ENCODE data around the gene KLHL41. TPM values are rescaled to one million over a fixed set of nuclear protein-coding genes. Genes with fewer than 3 reads are reported as not detected.

The KLHL41 gene
- total RNA-seq, 1 donor, result 0.43 TPM

GRCh38 chr2:169480079-169480465, 29.4 kb upstream of the KLHL41 start:
- DNase-seq (ENCODE audit: low read depth), result peak; percentile 25
- no peak for TF ChIP-seq CTCF (IDR thresholded peaks at IDR 0.05; ENCODE audit: insufficient read depth, low read depth, low read length)
- H3K4me3 ChIP-seq (ENCODE audit: low read depth, low read length), result peak overlapping the region; percentile 85

- no peak overlapping the region for H3K4me3 ChIP-seq (ENCODE audit: low read depth, low read length)
- DNase-seq (ENCODE audit: low read depth), result no peak
- TF ChIP-seq CTCF (IDR thresholded peaks at IDR 0.05; ENCODE audit: insufficient read depth, low read depth, low read length), result no peak
Measured at GRCh38 chr2:169485650-169486138, 23.8 kb upstream of the KLHL41 start.

DNA sequence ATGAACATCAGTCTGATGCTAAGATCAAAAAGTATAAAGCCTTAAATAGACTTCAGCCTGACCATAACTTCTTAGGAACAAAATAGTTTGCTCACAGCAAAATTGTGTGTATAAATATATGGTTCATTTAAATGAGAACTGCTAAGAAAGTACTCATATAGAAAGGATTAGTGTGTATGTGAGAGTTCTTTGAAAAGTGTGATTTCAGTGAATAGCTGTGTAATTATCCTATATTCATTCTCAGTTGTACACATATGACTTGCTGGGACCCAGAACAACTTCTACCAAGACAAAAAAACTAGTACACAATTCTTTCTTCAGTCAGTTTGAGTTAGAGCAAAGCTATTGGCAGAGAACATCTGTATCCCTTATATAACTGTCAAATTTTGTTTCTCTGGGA, 23.0 kb upstream of the KLHL41 start:
- no peak for TF ChIP-seq CTCF (IDR thresholded peaks at IDR 0.05; ENCODE audit: insufficient read depth, low read depth, low read length)
- no peak for DNase-seq (ENCODE audit: low read depth)
- H3K4me3 ChIP-seq (ENCODE audit: low read depth, low read length), result no peak overlapping the region

DNA sequence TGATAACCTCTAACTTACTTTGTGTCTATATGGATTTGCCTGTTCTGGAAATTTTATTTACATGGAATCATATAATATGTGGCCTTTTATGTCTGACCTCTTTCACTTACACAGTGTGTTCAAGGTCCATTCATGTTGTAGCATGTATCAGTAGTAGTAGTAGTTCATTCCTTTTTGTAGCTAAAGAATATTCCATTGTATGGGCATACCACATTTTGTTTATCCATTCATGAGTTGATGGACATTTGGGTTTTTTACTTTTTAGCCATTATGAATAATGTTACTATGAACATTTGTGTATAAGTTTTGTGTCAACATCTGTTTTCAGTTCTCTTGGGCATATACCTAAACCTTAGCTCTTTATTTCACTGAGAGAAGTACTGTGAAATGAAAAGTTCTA, 18.7 kb upstream of the KLHL41 start:
- no peak for TF ChIP-seq CTCF (IDR thresholded peaks at IDR 0.05; ENCODE audit: insufficient read depth, low read depth, low read length)
- H3K4me3 ChIP-seq (ENCODE audit: low read depth, low read length), result no peak overlapping the region

GRCh38 chr2:169491378-169491777, 18.1 kb upstream of the KLHL41 start:
- no peak for DNase-seq (ENCODE audit: low read depth)
- no peak for TF ChIP-seq CTCF (IDR thresholded peaks at IDR 0.05; ENCODE audit: insufficient read depth, low read depth, low read length)
- H3K4me3 ChIP-seq (ENCODE audit: low read depth, low read length), result no peak overlapping the region

More for the DNA sequence above, 18.7 kb upstream of the KLHL41 start:
- no peak for DNase-seq (ENCODE audit: low read depth)

- no peak for TF ChIP-seq CTCF (IDR thresholded peaks at IDR 0.05; ENCODE audit: insufficient read depth, low read depth, low read length)
- DNase-seq (ENCODE audit: low read depth), result no peak
- no peak overlapping the region for H3K4me3 ChIP-seq (ENCODE audit: low read depth, low read length)
Measured at GRCh38 chr2:169493360-169493759, 16.1 kb upstream of the KLHL41 start.

GRCh38 chr2:169495310-169495928, 14.1 kb upstream of the KLHL41 start:
- H3K4me3 ChIP-seq (ENCODE audit: low read depth, low read length), result no peak overlapping the region
- TF ChIP-seq CTCF (IDR thresholded peaks at IDR 0.05; ENCODE audit: insufficient read depth, low read depth, low read length), result no peak
- DNase-seq (ENCODE audit: low read depth), result no peak

Measured in fibroblast of villous mesenchyme (primary cell).